A204.1 (cell line): ENCODE results near the gene CADPS2.
"Not testable (repeated sequence)": the region's sequence is repeated elsewhere in the genome, so short reads cannot be mapped to it uniquely, and the experiment has no call there.

Source experiments
- FAIRE-seq: peaks from 2 replicates; lab custom pipeline; 2012; peaks lifted over from hg19 to GRCh38; lab: Jason Lieb, UNC

Gene CADPS2

DNA sequence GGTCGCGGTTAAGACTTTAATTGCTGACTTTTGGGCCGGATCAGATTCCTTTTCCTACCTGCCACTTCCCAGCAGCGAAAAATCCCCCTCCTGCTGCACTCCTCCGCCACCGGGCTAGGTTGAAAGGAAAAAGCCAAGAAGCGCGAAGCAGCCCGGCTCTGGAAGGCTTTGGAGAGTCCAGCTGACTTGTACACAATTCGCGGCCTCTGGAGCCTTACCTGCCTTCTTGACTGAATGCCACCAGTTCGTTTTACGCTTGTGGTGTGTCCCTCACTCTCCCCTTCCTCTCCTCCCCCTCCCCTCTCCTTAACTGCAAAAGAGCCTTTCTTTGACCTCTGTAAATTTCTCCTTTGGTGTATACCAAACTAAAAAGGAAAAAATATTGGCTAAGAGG lies 579.0 kb downstream of the CADPS2 start:
- no peak for FAIRE-seq

- no peak for FAIRE-seq
Measured at GRCh38 chr7:122306320-122307227, 579.7 kb downstream of the CADPS2 start.

DNA sequence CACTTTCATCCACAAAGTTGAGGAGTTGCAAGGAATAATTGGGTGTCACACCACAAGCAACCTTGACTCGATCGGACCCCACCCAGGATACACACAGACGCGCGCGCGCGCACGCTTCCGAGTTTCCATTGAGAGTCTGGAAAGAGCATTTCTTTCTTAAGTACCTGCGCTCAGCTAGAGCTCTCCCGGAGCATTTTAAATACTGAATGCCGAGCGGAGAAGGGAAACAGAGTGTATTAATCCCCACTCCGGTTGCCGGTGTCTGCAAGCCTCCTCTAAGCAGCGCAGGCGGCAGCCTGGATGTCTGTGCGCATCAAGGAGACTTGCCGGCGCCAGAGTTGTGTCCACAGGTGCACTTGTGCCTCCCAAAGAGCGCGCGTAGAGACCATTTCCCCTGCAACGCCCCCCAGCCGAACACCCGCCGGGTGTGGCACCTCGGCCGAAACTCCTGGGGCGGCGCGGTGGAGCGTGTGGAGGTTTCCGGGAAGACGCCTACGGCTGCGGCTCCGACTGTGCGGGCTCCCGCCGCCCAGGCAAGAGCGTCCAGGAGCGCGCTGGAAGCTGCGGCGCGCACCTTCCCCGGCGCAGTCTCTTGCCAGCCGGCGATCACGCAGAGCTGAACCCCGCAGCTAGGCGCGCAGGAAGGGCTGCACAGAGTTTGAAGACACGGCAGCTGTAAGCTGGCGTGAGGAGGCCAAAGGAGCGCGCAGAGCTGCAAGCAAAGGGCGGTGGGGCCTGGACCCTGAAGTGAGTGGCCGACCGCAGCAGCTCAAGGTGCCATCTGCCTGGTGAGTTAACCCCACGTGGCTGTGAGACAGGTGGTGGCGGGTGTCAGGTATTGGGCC lies 580.6 kb downstream of the CADPS2 start:
- FAIRE-seq, result no peak

DNA sequence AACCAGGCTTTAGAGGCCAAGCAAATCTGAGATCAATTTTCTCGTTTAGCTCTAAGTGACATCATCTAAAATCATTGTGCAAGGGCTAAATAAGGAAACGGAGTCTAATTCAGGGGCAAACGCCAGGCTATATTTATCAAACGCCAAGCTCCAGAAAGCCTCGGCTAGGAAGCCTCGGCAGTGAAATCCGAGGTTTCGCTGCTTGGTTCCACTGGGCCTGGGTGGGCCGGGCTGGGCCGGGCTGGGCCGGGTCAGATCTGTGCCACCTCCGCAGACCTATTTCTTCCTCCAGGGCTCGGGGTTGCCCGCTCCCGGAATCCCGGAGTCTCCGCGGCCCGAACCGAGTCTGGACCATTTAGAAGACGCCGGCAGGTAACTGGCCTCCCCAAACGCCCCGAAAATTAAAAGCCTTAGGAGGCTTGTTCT lies 581.3 kb downstream of the CADPS2 start:
- FAIRE-seq, result no peak

DNA sequence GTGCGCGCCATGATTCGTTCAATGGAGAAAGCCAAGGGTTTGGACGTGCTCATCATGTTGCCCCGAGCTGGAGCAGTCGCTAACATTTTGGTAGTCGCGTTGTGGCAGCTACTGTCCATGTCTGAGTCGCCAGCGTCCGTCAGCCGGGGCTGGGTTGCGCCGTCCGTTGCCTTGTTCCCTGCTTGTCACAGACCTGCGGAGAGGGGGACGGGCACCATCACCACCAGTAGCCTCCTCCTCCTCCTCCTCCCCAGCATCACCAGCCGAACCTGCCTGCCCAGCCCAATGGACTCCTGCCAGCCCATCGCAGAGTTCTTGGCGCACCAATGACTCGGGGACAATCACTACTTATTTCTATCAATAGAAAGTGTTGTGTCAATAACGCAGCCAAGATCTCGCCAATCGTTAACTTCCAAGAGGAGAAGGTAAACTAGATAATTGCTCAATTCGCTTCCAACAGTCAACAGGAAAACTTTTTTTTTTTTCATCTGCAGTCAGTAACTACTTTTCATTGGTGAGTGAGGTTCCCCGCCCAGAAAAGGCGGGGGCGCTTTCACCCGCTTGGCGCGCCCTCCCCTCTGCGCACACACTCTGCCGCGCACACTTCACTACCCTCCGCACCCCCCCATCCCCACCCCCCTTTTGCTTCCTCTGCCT lies 581.8 kb downstream of the CADPS2 start, which contains the start of gene FEZF1:
TSS of gene FEZF1 (minus strand) at position 432 of the 657 bp plus-strand sequence. CDS start at position 119, 313 bp downstream.
- FAIRE-seq, result no peak

- FAIRE-seq, result no peak
Measured at GRCh38 chr7:122303531-122304318, 582.5 kb downstream of the CADPS2 start.

- FAIRE-seq, result no peak
Measured at GRCh38 chr7:122302761-122303530, 583.3 kb downstream of the CADPS2 start.

DNA sequence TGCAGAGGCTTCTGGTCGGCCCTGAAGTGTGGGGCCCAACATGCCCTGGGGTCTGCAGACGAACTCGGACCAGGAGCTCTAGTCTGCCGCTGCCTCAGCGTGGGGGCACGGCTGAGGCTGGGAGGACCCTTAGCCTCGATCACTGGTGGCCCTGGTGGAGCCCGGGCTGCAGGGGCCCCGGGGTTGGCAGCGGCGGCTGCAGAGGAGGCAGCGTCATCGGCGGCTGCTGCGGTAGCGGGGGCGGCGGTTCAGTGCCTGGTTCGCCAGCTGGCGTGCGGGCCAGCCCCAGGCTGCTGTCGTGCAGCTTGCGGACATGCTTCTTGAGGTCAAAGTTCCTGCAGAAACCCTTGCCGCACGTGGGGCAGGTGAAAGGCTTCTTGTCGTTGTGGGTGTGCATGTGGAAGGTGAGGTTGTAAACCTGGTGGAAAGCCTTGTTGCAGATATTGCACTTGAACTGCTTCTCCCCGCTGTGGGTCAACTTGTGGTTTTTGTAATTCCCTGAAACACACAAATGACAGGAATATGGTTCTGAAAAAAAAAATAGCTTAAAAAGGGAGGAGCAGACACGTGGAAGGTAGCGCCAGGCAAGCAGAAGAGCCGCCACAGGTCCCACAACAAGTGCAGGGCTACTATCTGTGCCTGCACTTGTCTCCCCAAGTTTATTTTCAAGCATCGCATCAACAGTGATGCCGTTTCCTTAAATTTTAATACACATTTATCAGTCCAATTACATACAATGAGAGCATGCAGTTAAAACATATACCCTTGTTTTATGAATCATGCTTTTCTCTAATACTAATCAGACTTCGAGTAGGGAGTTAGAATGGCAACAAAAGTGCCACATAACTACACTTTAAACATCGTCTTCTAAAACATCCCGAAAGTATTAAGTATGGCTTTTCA lies 584.2 kb downstream of the CADPS2 start:
- no peak for FAIRE-seq

DNA sequence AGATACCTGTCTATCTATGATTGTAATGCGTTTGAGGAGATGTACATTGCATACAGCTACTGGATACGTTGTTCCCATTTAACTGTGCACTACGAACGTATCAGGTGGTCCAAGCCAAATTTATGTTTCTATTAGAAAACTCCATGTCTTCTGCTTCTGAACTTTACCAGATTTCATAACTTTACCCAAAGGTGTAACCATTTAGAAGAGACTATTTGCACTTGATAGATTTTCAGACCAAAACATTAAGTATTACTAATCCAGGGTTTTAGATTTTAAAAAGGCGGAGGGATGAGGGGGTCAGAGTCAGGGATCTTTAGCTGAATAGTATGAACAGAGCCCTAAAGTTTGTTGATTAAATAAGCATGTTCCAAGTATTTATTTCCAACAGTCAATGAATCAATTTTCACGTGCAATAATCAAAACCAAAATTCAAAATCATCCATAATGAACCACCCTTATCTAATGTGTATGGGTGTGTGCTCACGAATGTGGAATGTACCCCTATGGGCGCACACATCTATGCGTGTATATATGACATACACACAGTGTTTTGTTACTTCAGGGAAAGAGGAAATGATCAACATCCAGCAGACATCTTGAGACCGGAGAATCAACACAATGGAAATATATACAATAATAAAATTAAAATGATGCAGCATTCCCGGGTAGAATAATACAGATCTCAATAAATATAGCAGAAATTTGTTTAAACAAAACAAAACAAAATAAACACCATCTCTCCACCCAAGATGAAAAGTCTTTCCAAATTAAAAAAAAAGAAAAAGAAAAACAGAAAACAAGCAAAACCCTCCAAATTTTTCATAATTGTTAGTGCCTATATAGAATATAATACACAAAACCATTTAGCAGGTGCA lies 585.1 kb downstream of the CADPS2 start:
- FAIRE-seq, result no peak

GRCh38 chr7:122300211-122300932 lies 585.9 kb downstream of the CADPS2 start:
- no peak for FAIRE-seq

DNA sequence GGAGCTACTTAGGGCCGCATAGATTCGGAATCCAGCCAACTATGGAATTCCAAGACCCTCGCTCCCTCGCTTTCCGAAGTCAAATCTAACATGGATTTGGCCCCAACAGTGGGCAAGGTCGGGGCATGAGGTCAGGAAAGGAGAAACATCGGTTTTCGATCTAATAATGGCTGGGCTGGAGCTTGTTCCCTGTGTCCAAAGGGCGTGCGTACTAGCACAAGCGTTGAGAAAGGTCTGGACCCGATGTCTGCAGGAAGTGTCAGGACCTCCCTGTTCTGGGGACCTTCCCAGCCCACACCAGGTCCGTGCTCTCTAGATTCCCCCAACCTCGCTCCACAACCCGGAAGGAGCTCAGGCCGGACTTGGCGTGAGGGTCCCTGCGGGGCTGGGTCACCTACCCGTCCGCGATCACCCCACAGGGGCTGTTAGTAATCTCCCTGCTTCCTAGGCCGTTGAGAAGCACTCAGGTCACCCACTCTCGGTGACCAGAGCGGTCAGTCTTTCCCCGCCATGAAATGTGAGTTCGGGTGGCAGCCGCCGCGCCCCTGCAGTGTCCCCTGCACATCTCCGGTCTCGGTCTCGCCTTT lies 586.5 kb downstream of the CADPS2 start:
- FAIRE-seq, result no peak

- no peak for FAIRE-seq
Measured at GRCh38 chr7:122298618-122299017, 587.6 kb downstream of the CADPS2 start.

DNA sequence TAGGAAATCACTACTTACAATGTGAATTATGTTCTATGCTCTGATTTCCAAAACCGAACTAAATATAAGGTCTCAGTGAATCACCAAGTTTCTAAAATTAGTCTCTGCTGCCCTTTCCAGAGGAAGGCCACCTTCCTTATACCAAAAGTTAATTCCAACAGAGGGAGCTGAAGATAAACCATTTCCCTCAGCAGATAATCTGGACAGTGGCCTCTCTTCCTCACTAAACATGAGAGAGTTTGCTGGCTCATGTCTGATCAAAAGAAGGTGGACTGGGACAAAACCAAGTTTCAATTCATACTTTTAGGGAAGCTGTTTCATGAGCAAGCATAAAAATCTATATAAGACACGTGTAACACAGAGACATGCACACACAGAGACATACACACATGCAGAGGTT lies 588.1 kb downstream of the CADPS2 start:
- no peak for FAIRE-seq

GRCh38 chr7:122291189-122291588 lies 595.1 kb downstream of the CADPS2 start:
- no peak for FAIRE-seq

- no peak for FAIRE-seq
Measured at GRCh38 chr7:122290476-122290875, 595.8 kb downstream of the CADPS2 start.

- no peak for FAIRE-seq
Measured at GRCh38 chr7:122289426-122289825, 596.8 kb downstream of the CADPS2 start.

DNA sequence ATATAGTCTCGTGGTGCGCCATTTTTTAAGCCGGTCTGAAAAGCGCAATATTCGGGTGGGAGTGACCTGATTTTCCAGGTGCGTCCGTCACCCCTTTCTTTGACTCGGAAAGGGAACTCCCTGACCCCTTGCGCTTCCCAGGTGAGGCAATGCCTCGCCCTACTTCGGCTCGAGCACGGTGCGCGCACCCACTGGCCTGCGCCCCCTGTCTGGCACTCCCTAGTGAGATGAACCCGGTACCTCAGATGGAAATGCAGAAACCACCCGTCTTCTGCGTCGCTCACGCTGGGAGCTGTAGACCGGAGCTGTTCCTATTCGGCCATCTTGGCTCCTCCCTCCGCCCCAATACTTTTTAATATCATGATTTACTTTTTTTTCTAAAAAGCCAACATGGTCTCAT lies 601.7 kb downstream of the CADPS2 start:
- not testable (repeated sequence) for FAIRE-seq

- FAIRE-seq, result no peak
Measured at GRCh38 chr7:122273117-122273516, 613.1 kb downstream of the CADPS2 start.
